Measurements from ENCODE around the gene CSTPP1.

- TF ChIP-seq CTCF (IDR thresholded peaks at IDR 0.05), result no peak
- TF ChIP-seq POLR2A (IDR thresholded peaks at IDR 0.05), result no peak
Observed at GRCh38 chr11:46918788-46919513, 17.6 kb upstream of the CSTPP1 start.

All from lower leg skin (tissue), 3 donors.